HUES64 (cell line): Measurements from ENCODE around the gene PRPF18.

Experiments
- H3K27ac ChIP-seq: 2 replicates; pipeline ENCODE4 v1.7.0; 2013; ENCODE audit warnings: low read depth, low read length, inconsistent platforms
- H3K27me3 ChIP-seq: 2 replicates; pipeline ENCODE4 v1.6.1; 2013; ENCODE audit warnings: mild to moderate bottlenecking, low read length; ENCODE audit not compliant: insufficient read depth
- H3K36me3 ChIP-seq: 2 replicates; pipeline ENCODE4 v1.6.1; 2013; ENCODE audit warnings: mild to moderate bottlenecking, low read length; ENCODE audit not compliant: insufficient read depth
- H3K4me1 ChIP-seq: 2 replicates; pipeline ENCODE4 v1.6.1; 2013; ENCODE audit warnings: mild to moderate bottlenecking, low read length, moderate library complexity; ENCODE audit not compliant: insufficient read depth
- H3K4me3 ChIP-seq: 2 replicates; pipeline ENCODE4 v1.5.1; 2013; ENCODE audit warnings: mild to moderate bottlenecking, low read length, moderate library complexity
- H3K9ac ChIP-seq: 2 replicates; pipeline ENCODE4 v1.6.1; 2013; ENCODE audit warnings: mild to moderate bottlenecking, low read depth, low read length
- H3K9me3 ChIP-seq: 2 replicates; pipeline ENCODE4 v1.6.1; 2013; ENCODE audit warnings: low read depth, low read length; ENCODE audit not compliant: insufficient read depth
- WGBS: fragments of 150-250, 120-280 bp; methylation state at CpG from one replicate; pipeline ENCODE4 v1.1.7; 2013; ENCODE audit warnings: missing lambda C conversion rate; 5-methylcytosine and 5-hydroxymethylcytosine counted together

PRPF18 gene

GRCh38 chr10:13669901-13670300 is 83.1 kb downstream of the PRPF18 start:
- Histone ChIP-seq H3K27me3 (no peaks in the 10 kb centered on the region), H3K36me3 (peaks cover 67% of the 10 kb centered on the region), H3K27ac (no peak overlapping the region), H3K4me1 (peaks cover 26% of the 10 kb centered on the region), H3K9ac (no peak overlapping the region), H3K9me3 (no peaks in the 10 kb centered on the region), H3K4me3 (no peak overlapping the region)
- WGBS: 94% methylated on average over 12 of the region's 12 CpGs

- Histone ChIP-seq H3K4me1 (peaks cover 26% of the 10 kb centered on the region), H3K9ac (no peak overlapping the region), H3K9me3 (no peaks in the 10 kb centered on the region), H3K4me3 (no peak overlapping the region), H3K27ac (0 out of 2 replicates have a peak overlapping the region, but pooled peaks have one; percentile 6), H3K36me3 (peaks cover 66% of the 10 kb centered on the region), H3K27me3 (no peaks in the 10 kb centered on the region)
- 95% methylated on average over 10 of the region's 10 CpGs for WGBS
Observed at GRCh38 chr10:13670311-13670710, 83.5 kb downstream of the PRPF18 start.

DNA sequence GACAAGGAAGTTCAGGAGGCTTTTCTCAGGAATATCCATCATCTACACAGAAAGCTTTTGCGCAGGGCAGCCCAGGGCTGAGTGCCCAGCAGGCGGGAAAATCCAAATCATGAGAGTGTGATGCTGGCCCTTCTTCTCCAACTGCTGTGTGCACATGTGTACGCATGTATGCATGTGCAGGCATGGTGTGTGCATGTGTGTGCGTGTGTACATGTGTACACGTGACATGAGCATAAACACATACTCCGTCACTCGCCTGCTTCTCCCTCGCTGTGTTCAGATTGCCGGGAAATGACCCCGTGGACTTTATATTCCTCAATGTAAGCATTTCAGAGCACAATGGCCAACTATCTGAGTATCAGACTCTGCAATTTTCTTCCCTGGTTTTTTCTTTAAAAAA is 85.1 kb downstream of the PRPF18 start:
- Histone ChIP-seq H3K9me3 (no peaks in the 10 kb centered on the region), H3K27ac (no peak overlapping the region), H3K27me3 (no peaks in the 10 kb centered on the region), H3K4me1 (peaks cover 26% of the 10 kb centered on the region), H3K36me3 (peaks cover 58% of the 10 kb centered on the region; the same call in 1 of the 2 replicates), H3K4me3 (no peak overlapping the region), H3K9ac (no peak overlapping the region)
- WGBS: 97% methylated on average over 10 of the region's 10 CpGs

DNA sequence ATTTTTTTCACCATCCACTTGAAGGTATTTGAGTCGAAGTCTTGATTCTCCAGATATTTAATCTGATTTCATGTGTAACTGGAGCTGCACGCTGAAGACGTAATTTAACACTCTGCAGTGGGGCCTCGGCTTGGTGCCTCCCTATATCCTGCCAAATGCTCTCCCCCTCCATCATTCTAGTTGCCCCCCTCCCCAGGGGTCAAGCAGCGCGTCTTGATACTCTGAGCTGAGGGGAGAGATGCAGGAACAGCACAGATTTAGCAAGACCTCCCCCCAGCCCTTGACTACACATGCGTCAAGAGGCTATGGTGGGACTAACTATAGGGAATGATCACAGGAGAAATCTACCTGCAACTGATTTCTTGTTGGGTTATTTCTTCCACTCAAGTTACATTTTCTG is 85.8 kb downstream of the PRPF18 start:
- H3K9me3 ChIP-seq: no peaks in the 10 kb centered on the region
- peaks cover 59% of the 10 kb centered on the region; the same call in 1 of the 2 replicates for H3K36me3 ChIP-seq
- no peak overlapping the region for H3K4me3 ChIP-seq
- WGBS: 50% methylated on average over 7 of the region's 7 CpGs
- peak overlapping the region; percentile 1; the same call in 1 of the 2 replicates for H3K9ac ChIP-seq
- H3K27ac ChIP-seq: peak overlapping the region; percentile 58
- H3K27me3 ChIP-seq: no peaks in the 10 kb centered on the region
- peaks cover 26% of the 10 kb centered on the region for H3K4me1 ChIP-seq

- Histone ChIP-seq H3K27ac (peak overlapping the region; percentile 58), H3K4me1 (peaks cover 26% of the 10 kb centered on the region), H3K36me3 (peaks cover 59% of the 10 kb centered on the region; the same call in 1 of the 2 replicates), H3K9ac (peak overlapping the region; percentile 49; the same call in 1 of the 2 replicates), H3K4me3 (peak overlapping the region; percentile 23), H3K9me3 (no peaks in the 10 kb centered on the region), H3K27me3 (no peaks in the 10 kb centered on the region)
- 66% methylated on average over 6 of the region's 8 CpGs for WGBS
Observed at GRCh38 chr10:13673156-13673555, 86.4 kb downstream of the PRPF18 start.

- H3K4me3 ChIP-seq: no peak overlapping the region
- peaks cover 53% of the 10 kb centered on the region; the same call in 1 of the 2 replicates for H3K36me3 ChIP-seq
- no peak overlapping the region for H3K9ac ChIP-seq
- H3K27ac ChIP-seq: no peak overlapping the region
- no peaks in the 10 kb centered on the region for H3K9me3 ChIP-seq
- 93% methylated on average over 20 of the region's 20 CpGs for WGBS
- peaks cover 26% of the 10 kb centered on the region for H3K4me1 ChIP-seq
- no peaks in the 10 kb centered on the region for H3K27me3 ChIP-seq
Observed at GRCh38 chr10:13674645-13675588, 88.2 kb downstream of the PRPF18 start.

GRCh38 chr10:13678101-13678843 is 91.5 kb downstream of the PRPF18 start:
- 97% methylated on average over 13 of the region's 13 CpGs for WGBS
- H3K4me3 ChIP-seq: no peak overlapping the region
- H3K4me1 ChIP-seq: peaks cover 6% of the 10 kb centered on the region
- no peaks in the 10 kb centered on the region for H3K27me3 ChIP-seq
- peaks cover 54% of the 10 kb centered on the region; the same call in 1 of the 2 replicates for H3K36me3 ChIP-seq
- no peaks in the 10 kb centered on the region for H3K9me3 ChIP-seq
- no peak overlapping the region for H3K27ac ChIP-seq
- no peak overlapping the region for H3K9ac ChIP-seq
